CD4-positive, alpha-beta T cell treated with Interleukin-21 for 1 hour (primary cell): Measurements from ENCODE around the gene SORCS2.

ENCODE experiments used
- DNase-seq: peaks from one replicate; pipeline ENCODE4 v3.0.0-alpha.2; 2020

Gene SORCS2

DNA sequence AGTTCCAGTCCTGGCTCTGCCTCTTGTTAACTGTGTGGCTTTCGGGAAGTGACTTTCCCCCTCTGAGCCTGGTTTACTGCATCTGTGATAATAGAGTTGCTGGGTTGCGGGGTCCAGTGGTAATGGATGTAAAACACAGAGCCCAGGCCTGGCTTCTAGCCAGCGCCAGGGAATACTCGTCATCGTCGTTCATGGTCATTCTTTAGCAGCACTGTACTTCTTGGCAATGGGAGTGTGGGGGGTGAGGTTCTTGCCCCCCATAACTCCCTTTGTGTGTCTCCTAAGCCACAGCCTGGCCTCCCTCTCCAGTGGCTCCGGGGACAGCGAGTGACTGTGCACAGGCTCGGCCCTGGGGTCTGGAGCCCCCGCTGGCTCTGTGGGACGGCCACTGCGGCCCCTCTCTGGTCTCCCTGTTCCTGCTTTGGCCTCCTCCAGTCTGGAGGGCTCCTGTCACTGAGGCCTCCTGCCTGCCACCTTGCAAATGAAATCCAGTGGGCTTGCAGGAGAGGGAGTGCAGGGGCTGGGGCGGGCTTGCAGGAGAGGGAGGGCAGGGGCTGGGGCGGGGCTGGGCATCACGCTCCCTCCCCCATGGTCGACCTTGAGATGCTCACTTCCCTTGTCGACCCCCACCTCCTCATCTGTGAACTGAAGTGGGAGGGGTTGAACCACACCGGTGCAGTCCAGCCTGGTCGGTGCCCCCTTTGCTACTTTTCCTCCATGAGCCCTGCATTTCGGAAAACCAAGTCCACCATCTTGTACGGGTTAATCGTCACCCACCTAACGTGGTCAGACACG lies 229.2 kb downstream of the SORCS2 start:
- DNase-seq = no peak

DNA sequence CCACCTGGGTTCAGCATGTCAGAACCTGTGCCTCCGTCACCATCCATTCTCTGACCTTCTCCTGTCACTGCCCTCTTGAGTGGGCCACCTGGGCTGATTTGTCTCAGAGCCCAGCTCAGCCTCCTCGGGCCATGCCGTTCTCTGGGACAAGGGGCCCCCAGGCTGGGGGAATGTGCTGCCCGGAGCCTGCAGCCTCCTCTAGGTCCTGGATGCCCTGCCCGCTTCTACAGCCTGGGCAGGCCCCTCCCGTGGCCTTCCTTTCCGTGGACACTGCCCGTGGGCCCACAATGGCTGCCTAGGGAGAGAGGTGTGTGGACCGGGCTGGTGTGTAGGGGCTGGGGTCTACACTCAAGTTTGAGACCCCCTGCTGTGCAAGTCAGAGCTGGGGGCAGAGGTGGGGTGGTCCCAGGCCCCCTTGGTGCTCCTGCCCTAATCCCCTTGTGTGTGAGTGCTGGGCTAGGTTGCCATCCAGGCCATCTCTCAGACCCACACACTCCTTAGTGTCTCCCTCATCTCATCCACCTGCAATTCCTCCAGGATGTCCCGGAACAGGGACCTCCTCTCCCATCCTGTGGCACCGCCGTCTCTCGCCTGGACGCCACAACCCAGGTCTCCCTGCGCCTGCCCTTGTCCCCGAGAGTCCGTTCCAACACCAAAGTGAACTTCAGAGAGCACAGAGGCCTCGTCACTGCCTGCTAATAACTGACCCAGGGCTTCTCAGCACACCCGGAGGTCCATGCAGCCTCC lies 230.0 kb downstream of the SORCS2 start:
- no peak for DNase-seq

DNA sequence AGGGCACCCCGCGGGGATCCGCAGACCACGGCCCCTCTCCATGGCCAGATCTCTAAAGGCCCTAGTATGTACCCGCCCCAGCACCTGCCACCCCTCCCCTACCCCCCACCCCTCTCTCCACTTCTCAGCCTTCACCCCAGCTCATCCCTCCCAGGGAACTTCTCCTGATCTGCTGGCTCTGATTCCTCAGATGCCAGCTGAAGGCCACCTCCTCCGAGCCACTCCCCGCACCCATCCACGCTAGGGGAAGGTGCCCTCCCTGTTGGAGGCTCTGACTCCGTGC lies 230.5 kb downstream of the SORCS2 start:
- no peak for DNase-seq

DNA sequence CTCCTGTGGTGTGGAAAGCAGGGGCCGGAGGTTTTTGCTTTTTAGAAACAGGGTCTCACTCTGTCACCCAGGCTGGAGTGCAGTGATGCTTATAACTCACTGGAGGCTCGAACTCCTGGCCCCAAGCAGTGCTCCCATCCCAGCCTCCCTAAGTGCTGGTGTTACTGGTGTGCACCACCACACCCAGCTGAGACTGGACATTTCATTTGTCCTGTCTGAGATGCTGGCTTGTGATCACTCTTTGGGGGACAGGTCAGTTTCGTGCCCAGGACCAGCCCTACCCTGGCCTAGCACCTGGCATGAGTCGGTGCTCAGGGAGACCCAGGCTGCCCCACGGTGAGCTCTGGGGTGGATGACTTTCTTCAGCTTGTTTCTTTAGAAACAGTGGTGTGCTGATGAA lies 231.1 kb downstream of the SORCS2 start:
- DNase-seq = no peak

DNA sequence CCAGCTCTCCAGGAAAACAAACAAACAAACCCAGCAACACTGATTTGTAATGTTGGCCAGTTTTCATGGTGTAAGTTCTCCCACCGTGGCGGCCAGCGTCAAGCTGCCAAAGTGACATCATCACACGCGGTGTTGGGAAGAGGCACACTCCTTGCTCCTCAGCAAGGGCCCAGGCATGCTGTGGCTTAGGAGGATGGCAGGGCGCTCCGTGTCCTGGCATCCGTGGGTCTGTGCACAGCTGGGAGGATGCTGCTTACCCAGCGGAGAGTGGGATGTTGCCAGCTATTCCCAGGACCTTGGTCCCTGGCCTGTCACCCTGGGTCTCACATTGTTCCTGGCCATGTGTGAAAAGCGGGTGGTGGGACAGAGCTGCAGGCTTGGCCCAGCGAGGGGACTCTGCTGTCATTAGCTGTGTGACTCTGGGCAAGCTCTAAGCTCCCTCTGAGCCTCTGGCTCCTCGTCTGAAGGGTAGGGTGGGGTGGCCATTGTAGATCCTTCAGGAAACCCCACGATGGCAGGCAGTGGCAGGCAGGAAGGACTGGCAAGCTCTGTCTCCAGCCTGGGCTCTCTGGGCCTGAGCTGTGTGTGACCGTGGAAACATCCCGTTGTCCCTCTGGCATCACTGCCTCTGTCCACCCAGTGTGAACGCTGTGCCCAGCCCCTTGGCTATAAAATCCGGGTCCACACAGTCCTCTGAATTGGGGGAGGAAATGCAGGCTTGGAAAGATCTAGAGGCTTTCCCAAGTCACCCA lies 231.6 kb downstream of the SORCS2 start:
- DNase-seq = no peak

DNA sequence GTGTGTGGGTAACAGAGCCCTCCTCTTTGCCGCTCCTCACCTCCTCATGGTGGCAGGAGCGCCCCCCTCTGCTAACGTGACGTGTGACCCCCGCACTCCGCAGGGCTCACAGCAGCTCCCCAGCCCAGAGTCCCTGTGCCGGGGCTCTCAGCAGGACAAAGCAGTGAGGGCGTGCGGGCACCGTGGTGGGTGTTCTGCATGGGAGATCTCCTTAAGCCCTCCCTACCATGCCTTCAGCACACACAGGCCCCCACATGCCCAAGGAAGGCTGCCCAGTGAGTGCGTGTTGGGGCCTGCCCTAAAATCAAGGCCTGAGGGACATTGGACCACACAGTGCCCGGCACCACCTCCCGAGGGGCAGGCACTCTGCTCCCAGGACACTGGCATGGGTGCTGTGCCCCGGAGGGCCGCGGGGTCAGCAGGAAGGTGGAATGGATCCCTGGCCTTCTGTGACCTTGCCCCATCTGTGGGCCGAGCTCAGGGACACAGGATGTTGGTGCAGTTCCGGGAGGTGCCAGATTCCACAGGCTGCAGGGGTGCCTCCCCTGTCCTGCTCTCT lies 232.3 kb downstream of the SORCS2 start:
- no peak for DNase-seq

DNA sequence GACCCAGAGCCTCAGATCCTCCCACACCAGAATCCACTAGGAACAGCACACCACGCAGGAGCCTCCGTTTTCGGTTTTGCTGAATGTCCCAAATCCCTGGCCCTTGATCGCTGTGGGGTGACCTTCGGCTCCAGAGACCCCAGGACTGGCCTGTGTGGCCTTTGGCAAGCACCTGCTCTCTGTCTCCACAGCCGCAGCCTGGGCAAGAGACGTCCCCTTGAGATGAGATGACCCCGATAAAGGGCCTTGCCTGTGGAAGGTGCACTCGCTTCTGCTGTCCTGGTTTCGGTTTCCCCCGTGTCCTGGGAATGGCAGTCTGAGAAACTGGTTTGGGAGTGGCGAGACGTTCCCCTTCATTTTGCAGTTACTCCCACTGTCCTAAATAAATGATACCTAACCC lies 232.8 kb downstream of the SORCS2 start:
- DNase-seq = no peak

DNA sequence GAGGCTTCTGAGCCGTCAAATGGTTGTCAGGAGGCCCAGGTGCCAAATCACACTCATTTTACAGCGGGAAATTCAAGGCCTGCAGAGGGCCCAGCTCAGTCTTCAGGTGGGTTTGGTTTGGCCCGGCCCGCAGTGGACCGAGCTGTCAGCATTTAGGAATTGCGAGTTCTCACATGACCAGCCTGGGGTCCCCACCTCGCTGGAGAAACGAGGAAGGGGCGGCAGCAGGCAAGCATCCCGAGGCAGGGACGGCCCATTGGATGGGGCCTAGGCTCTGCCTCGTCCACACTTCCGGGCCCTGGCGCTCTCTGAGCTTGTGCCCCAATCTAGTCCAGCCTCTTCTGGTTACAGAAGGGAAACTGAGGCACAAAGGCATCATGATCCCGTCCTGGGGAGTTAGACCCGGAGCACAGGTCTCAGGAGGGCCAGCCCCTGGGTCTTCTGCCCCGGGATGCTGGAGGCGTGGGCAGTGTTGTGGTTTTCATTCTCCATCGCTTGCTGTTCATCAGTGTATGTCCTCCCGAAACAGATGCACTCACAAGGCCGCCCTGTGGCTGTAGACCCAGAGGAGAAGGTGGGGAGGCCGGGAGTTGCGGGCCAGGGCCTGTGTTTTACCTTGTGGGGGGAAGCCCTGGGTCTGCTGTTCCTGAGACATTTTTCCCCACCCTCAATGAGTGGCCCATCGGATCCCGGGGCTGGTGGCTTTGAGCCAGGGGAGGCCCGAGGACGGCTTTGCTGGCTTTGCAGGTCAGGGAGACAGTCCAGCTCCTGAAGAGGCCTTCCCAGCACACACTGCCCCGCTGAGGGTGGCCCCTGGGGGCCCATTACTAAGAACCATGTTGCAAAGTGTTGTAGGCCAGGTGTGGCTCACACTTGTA lies 233.5 kb downstream of the SORCS2 start:
- no peak for DNase-seq

DNA sequence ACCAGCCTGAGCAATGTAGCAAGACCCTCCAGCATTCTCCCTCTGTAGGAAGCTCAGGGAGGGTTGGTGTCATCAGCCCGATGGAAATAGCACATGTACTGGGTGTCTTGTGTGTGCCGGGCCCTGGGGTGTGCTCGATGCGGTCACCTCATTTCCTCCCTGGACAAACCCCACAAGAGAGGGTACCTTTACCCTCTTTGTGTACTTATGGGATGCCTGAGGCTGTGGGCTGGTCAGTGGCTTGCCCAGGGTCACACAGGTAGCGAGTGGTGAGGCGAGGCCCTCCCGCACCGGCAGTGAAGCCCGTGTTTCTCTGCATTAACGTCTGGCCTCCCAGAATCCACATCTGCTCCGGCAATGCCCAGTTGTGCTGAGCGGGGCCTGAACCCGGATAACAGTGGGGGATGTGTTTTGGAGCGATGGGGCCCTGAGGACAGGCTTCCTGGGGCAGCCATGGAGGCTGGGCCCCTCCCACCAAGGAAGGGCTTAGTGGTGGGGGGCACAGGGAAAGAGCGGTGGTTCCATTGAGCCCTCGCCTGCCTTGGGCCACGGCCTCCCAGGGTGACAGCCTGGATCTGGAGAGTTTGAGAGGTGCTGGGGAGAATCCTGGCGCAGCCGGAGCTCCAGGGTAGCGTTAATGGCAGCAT lies 234.3 kb downstream of the SORCS2 start:
- no peak for DNase-seq

DNA sequence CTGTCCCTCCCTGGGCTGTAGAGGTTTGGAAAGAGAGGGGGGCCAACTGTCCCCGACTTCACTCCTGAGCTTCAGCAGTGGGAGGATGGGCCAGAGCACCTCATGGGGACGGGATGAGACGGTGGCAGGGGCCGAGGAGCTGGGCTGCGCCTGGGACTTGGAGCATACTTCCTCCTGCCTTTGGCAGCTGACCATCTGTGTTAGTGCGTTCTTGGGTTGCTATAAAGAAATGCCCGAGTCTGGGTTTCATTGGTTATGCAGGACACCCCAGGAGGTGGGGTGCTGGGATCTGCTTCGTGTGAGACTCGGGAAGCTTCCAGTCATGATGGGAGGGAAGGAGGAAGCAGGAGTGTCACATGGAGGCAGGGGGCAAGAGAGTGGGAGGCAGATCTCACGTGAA lies 235.0 kb downstream of the SORCS2 start:
- no peak for DNase-seq

DNA sequence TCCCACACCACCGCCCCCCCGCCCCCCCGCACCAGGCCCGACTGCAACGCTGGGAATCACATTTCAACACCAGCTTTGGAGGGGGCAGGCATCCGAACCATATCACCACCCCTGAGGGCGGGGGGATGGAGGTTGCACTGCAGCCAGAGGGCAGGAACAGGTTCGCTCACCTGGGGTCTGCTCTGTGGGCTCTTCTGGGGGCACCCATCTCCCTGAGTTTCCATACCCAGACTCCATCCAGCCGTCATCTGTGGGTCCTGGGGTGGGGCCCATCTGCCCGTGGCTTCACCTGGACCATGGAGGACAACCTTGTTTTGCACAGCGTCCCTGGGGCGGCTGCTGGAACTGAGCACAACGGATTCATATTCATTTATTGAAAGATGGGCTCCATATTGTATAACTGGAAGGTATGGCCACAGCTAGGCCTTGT lies 235.5 kb downstream of the SORCS2 start:
- no peak for DNase-seq

DNA sequence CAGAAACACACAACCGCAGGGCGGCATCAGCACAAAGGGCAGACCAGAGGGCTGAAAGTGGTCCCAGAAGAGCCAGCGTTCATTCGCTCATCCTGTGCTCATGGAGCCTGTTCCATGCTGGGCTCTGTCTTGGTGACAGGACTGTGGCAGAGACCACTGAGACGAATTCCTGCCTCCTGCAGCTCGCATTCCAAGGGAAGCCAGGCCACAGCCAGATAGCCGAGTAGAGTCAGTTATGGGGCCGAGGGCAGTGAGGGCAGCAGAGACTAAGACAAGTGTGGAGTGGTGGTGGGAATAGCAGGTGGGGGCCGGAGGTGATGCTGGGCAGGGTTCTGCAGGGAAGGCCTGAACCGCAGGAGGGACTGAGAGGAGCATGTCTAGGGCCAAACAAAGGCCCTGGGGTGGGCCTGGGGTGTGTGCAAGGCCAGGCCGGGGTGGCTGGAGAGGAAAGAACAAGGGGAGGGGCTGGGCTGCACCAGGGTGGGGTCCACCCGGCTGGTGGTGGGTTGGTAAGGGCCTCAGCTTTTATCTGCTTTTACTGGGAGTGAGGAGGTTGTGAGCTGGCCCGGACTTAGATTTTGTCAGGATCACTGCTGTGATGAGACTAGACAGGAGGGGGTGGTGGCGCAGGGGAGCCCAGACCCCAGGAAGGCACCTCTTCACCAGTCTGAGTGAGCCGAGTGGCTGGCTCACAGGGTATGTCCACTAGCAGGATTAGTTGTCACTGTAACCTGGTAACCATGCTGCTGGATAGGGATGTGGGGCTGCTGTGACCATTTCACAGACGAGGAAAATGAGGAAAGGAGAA lies 236.1 kb downstream of the SORCS2 start:
- DNase-seq = no peak

DNA sequence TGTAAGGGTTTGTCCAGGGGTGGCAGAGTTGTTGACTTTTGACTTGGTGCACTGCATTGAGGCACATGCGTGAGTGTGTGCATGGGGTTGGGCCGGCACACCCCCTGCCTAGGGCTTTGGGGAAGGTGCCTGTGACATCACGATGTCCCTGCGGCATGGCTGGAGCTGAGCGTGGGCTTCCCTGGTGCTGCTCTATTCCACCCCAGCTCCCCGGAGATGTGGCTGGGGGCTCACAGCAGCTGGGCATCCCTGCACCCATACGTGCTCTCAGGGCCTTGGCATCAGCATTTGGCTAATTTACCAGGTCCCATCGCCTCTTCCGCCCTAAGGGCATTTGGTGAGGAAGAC lies 236.7 kb downstream of the SORCS2 start:
- no peak for DNase-seq

DNA sequence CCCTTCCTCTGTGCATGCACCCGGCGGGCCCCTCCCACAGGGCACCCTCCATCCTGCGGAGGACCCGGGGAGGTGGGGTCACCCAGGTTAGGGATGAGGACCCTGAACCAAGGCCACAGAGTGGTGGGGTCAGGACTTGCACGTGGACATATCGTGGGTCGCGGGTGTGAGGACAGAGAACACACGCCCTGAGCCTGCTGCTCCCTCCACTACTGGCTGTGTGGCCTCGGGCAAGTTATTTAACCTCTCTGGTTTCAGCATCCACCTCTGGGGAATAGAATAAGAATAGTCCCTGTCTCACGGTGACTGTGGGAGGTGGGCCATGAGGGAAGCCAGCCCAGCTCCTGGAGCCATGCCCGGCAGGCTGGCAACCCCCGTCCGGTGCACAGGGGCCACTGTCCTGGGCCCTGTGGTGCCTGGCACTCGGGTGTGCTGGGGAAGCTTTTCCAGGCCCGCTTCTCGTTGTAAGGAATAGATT lies 237.3 kb downstream of the SORCS2 start:
- no peak for DNase-seq

DNA sequence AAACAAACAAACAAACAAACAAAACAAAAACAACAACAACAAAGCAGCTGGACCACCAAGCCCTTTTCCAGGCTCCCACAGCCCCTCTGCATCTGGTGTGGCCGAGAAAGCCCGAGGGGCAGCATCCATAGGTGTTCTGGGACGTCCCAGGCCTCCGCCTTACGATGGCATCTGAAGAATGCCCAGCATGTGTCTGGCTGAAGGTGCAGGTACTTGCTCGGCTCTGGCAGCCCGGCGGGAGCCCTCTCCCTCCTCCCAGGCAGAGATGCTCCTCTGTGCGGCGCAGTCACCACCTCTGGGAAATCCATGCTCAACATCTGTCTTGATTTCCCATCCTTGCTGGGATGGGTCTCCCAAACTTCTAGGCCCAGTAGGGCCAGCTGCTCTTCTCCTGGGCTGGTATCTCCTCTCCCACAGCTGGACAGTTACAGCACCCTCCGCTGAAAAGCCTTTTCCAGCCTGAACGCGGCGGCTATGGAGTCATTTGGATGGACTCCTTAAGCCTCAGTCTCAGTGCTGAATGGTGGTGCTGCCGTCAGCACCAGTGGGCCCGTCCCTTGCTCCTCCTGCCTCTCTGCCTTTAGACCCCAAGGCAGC lies 238.1 kb downstream of the SORCS2 start:
- no peak for DNase-seq

DNA sequence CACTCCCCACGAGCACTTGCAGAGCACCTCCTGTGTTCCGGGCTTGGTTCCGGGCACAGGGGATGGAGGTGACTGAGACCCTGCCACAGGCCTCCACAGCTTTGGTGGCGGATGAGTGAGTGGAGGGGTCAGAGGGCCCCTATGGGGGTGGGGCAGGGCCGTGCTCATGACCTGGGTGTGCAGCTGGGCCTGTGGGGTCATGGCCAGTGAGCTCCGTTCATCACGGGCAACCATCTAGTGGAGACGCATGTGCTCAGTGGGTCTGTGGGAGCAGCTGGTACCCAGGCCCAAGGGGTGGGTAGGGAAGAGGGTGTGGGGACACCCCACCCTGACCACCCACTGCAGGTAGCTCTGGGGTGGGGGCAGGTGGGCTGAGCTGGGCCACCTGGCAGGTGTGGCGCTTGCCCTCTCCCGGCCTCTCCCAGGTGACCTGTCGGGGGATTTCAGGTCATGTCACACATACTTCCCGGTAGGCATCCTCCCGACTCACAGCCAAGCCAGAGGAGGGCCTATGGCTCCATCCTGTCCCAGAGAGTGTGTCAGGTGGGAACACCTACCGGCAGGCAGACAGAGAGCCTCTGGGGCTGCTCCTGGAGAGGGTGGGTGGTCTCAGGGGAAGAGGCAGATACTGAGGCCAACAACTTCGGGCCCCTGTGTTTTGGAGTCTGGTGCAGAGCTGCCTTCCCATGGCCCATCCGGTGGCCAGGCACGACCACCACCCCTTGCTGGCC lies 238.8 kb downstream of the SORCS2 start:
- no peak for DNase-seq

DNA sequence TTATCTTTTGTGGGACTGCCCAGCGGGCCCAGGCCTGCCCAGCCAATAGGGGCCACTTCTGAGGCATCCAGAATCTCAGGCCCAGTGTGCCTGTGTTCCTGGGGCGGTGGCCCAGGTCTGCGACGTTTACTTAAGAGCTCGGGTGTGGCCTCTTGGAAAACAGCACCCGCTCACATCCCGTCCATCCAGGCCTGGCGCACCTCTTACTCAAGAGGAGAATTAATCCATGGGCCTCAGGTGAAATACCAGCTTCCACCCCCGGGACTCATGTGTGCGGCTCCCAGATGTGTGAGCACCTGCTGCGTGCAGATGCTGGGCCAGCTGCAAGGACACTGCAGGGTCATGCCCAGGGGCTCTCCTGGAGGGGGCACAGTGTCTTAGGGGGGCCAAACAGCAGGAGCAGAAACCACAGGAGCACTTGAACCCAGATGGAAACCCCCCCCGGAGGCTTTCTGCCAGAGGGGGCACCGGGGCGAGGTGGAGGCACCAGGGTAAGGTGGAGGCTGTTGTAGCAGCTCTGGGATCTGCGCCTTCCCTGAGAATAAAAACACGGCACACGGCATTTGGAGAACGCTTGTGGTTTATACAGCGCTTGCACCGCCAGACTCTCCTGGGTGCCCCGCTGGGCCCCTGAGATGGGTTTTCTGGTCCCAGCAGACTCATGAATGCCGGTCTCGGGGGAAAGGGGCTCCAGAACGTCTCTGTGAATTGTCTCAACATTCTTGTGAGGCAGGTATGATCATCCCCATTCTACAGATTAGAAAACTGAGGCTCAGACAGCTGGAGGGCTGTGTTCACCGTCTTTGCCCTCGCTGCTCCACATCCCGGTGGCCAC lies 239.6 kb downstream of the SORCS2 start:
- DNase-seq = no peak

DNA sequence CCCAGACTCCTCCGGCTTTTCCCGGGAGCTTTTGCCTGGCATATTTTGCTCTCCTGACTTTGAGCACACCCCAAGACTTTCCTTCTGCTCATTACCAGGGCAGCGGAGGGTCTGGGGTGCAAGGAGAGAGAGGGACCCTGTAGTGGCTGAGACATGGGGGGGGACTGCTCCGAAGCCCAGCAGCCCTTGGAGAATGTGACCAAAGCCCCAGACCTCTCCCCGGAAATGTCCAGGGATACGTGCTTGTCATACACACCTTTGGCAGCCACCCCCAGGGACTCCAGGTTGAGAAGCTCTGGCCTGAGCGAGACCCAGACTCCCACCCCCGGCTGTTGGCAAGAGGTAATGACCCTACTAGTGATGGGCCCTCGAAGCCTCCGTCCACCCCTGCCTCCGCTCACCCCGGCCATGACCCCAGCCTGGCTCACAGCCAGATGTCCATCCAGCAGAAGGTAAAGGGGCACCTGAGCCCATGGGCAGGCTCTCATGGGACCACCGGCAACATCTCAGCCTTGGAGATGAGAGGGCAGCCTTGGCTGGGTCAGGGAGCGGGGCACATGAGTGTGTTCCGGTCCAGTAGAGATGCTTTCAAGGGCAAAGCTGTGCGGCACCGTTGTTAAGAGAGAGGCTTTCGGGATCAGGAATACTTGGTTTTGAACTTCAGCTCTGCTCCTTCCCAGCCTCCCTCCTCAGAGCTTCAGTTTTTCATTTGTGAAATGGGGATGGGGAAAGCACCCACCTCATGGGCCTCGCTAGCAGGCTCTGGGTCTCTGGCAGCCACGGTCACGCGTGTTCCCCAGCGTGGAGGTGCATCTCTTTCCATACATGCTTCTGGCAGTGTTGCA lies 240.4 kb downstream of the SORCS2 start:
- no peak for DNase-seq
